Activated T-helper 1 cell treated with Interleukin-2 at 50 U/mL for 16 hours (primary cell): ENCODE measurements around the gene EXOC6B.
"Not testable (repeated sequence)": the region's sequence is repeated elsewhere in the genome, so short reads cannot be mapped to it uniquely, and the experiment has no call there.

Source experiments
- DNase-seq: peaks from one replicate; pipeline ENCODE4 v3.0.0-alpha.2; 2020; ENCODE audit warnings: low read depth

The EXOC6B gene

GRCh38 chr2:72544554-72544953 lies 281.3 kb downstream of the EXOC6B start:
- no peak for DNase-seq

- no peak for DNase-seq
These were observed 282.2 kb downstream of the EXOC6B start for GRCh38 chr2:72543497-72544216.

- no peak for DNase-seq
These were observed 286.7 kb downstream of the EXOC6B start for GRCh38 chr2:72539071-72539552.

- DNase-seq, result no peak
These were observed 287.3 kb downstream of the EXOC6B start for GRCh38 chr2:72538486-72538885.

DNA sequence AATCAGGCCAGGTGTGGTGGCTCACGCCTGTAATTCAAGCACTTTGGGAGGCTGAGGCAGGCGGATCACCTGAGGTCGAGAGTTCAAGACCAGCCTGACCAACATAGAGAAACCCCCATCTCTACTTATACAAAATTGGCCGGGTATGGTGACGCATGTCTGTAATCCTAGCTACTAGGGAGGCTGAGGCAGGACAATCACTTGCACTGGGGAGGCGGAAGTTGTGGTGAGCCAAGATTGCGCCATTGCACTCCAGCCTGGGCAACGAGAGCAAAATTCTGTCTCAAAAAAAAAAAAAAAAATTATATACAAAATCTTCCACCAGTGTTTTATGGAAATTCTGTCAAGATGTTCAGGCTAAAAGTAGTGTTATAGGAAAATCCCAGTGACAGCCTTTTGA lies 290.2 kb downstream of the EXOC6B start:
- DNase-seq, result not testable (repeated sequence)

GRCh38 chr2:72533765-72534164 lies 292.1 kb downstream of the EXOC6B start:
- no peak for DNase-seq

GRCh38 chr2:72527424-72527823 lies 298.4 kb downstream of the EXOC6B start:
- no peak for DNase-seq

- DNase-seq, result no peak
These were observed 299.2 kb downstream of the EXOC6B start for GRCh38 chr2:72526623-72527022.

DNA sequence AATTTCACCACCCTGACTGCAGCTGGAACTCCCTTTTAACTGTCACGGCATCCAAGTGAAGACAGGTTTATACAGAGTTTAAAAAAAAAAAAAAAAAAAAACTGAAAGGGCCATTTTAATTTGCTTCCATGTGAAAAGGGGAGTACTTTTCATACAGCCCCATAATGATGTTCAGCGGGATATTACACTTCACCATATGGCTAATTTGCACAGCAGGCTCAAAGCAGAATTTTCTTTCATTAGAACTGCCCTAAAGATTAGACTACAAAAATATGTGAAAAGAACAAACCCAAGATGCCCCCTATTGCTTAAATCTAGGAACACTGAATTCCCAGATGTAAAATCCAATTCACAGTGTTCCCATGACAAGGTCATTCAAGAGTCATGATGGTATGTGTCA lies 301.8 kb downstream of the EXOC6B start:
- DNase-seq, result no peak

DNA sequence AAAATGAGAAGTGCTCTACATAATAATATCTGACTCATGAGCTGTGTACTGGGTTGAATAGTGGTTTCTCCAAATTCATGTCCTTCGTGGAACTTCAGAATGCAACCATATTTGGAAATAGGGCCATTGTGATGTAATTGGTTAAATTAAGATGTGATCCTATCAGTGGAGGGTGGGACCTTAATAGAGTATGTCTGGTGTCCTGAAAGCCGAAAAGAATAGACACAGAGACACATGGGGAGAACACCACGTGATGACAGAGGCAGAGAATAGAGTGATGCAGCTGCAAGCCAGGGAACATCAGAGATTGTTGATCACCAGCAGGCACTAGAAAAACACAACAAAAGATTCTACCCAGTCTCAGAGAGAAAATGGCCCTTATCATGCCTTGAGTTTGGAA lies 310.1 kb downstream of the EXOC6B start:
- no peak for DNase-seq

GRCh38 chr2:72513011-72513410 lies 312.8 kb downstream of the EXOC6B start:
- DNase-seq, result no peak

DNA sequence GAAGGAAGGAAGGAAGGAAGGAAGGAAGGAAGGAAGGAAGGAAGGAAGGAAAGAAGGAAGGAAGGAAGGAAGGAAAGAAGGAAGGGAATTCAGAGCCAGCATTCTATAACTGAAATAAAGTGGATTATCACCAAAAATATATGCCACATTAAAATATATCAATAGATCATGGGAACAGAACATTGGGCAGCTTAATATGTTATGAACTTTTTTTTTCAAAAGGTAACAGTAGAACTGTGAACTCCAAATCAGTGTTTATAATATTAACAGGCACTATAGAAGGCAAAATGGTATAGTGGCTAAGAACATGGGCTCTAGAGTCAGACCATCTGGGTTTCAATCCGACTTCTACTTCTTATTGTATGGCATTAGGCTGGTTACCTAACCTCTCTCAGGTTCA lies 313.5 kb downstream of the EXOC6B start:
- no peak for DNase-seq

- DNase-seq, result no peak
These were observed 313.9 kb downstream of the EXOC6B start for GRCh38 chr2:72511906-72512305.

DNA sequence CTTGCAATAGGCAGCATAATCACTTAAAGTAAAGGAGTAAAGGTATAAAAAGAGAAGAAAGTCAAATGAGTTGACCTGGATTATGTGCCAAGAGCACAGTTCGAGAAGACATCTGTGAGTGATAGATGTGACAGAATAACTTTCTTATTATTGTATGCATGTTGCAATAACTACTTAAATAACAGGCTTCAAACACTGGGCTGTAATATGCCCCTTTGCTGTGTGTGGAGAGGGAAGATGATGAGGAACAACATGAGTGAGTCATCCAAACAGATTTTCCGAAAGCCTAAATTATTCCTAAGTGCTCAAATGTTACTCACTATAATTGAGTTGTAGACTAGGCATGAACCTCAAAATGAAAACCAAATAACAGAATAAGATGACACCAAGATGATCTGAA lies 328.1 kb downstream of the EXOC6B start:
- DNase-seq, result no peak

- no peak for DNase-seq
These were observed 329.4 kb downstream of the EXOC6B start for GRCh38 chr2:72496479-72496878.

GRCh38 chr2:72494392-72494791 lies 331.4 kb downstream of the EXOC6B start:
- DNase-seq, result no peak

- DNase-seq, result not testable (repeated sequence)
These were observed 341.2 kb downstream of the EXOC6B start for GRCh38 chr2:72484622-72485021.

DNA sequence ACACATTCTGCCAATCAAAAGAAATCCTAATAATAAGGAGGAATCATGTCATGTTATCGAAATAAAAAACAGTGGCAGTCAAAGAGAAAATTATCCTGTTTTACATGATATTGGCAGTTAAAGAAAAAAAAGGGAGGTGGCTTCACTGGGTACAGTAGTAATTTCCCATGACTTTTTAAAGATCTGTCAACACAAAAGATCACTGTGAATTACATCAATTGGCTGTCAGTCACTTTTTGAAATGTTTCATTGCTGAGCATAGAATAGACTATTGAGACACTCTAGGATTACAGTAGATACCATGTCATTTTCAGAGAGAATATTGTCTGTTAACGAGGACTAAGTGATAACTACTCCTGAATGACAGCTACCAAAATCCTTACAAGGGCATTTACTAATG lies 342.5 kb downstream of the EXOC6B start:
- DNase-seq, result no peak

DNA sequence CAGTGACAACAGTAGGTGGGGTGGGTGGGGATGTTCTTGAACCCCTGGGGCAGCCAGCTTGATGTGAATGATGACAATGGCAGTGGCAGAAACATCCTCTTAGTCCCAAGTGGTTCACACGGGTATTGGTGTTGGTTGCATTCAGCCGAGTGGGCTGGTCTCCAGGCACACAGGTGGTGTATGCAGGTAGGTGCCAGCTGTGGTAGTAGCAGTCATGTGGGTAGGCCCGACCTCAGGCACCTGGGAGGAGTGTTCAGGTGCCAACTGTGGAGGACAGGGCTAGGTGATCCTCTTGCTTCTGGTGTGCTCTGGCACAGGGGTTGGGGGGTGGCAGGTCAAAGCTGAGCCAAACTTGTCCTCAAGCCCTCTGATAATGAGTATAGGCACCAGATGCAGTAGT lies 350.6 kb downstream of the EXOC6B start:
- DNase-seq, result no peak

- no peak for DNase-seq
These were observed 367.9 kb downstream of the EXOC6B start for GRCh38 chr2:72457801-72458516.

DNA sequence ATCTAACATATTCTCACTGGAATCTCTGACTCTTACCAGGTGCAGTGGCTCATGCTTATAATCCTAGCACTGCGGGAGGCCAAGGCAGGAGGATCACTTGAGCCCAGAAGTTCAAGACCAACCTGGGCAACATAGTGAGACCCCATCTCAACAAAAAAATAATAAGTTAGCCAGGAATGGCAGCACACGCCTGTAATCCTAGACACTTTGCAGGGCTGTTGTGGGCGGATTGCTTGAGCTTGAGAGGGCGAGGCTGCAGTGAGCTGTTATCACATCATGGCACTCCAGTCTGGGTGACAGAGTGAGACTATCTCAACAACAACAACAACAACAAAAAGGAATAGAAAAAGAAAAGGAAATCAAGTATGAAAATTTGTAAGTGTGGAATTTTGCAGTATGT lies 371.6 kb downstream of the EXOC6B start:
- no peak for DNase-seq

- no peak for DNase-seq
These were observed 383.6 kb downstream of the EXOC6B start for GRCh38 chr2:72442270-72442669.

DNA sequence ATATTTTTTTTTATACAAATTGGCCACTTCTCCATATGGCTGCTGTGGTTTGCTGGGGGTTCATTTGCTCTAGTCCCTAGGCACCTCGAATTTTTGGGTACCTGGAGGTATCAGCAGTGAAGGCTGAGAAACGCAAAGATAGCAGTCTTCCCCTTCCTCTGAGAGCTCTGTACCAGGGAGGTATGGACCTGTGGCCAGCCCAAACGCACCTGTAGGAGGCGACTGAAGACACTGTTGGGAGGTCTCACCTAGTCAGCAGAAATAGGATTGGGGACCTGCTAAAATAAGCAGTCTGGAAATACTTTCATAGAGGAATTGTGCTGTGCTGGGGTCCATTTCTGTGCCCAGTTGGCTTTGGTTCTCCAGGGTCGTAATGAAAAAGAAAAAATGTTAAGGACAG lies 385.9 kb downstream of the EXOC6B start:
- no peak for DNase-seq

DNA sequence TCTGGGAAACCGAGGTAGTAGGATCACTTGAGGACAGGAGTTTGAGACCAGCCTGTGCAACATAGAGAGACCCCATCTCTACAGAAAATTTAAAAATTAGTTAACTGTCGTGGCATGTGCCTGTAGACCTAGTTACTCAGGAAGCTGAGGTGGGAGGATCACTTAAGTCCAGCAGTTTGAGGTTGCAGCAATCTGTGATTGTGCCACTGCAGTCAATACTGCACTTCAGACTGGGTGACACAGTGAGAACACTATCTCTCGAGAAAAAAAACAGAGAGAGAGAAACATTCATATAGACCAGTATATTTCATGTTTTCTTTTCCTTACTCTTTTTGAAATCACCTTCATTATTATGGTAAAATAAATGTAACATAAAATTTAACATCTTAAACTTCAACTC lies 387.5 kb downstream of the EXOC6B start:
- DNase-seq, result no peak
